Brain microvascular endothelial cell (primary cell): ENCODE data around the gene UBQLN4.
A peak's percentile ranks its signal among the peaks of the same experiment; 100 is the strongest.

Source experiments
- DNase-seq: peaks from one replicate; pipeline ENCODE4 v3.0.0-alpha.2; 2020
- H3K27ac ChIP-seq: fragments of 250-450 bp; sonication (Bioruptor Pico); 2 replicates; pipeline ENCODE4 v1.5.1; 2020; ENCODE audit warnings: mild to moderate bottlenecking, moderate library complexity
- H3K27me3 ChIP-seq: fragments of 250-450 bp; sonication (Bioruptor Pico); replicated peaks from 2 replicates; pipeline ENCODE4 v1.5.1; 2020; ENCODE audit warnings: mild to moderate bottlenecking
- H3K36me3 ChIP-seq: fragments of 250-450 bp; sonication (Bioruptor Pico); replicated peaks from 2 replicates; pipeline ENCODE4 v1.5.1; 2020; ENCODE audit warnings: mild to moderate bottlenecking
- H3K4me3 ChIP-seq: 2 replicates; pipeline ENCODE4 v1.5.1; 2011; ENCODE audit warnings: low read depth, mild to moderate bottlenecking, control low read depth, low read length, moderate library complexity
- CTCF ChIP-seq: IDR thresholded peaks from 2 replicates; pipeline ENCODE4 v1.5.1; 2011; ENCODE audit warnings: low read depth, mild to moderate bottlenecking, moderate library complexity, low read length, control low read depth, inconsistent platforms; ENCODE audit errors: missing control alignments
- in situ Hi-C: cut with HindIII; loops from 2 replicates; pipeline ENCODE4 v1.10.0; 2017; ENCODE audit warnings: low sequenced_read_pairs, low pct_ligation_motif_present

Gene UBQLN4

GRCh38 chr1:156063997-156064285, 10.3 kb upstream of the UBQLN4 start:
- TF ChIP-seq CTCF: no peak
- no peak overlapping the region for H3K4me3 ChIP-seq
- in situ Hi-C loops: no loop called here

GRCh38 chr1:156062189-156062588, 8.6 kb upstream of the UBQLN4 start:
- H3K4me3 ChIP-seq: no peak overlapping the region
- no peak for TF ChIP-seq CTCF
- H3K27ac ChIP-seq: no peak overlapping the region
- no peaks in the 10 kb centered on the region for H3K36me3 ChIP-seq
- no peaks in the 10 kb centered on the region for H3K27me3 ChIP-seq
- DNase-seq: peak; percentile 38
- in situ Hi-C loops: no loop called here

More at GRCh38 chr1:156063997-156064285, 10.3 kb upstream of the UBQLN4 start:
- DNase-seq: no peak
- Histone ChIP-seq H3K27me3 (no peaks in the 10 kb centered on the region), H3K27ac (no peak overlapping the region), H3K36me3 (no peaks in the 10 kb centered on the region)

DNA sequence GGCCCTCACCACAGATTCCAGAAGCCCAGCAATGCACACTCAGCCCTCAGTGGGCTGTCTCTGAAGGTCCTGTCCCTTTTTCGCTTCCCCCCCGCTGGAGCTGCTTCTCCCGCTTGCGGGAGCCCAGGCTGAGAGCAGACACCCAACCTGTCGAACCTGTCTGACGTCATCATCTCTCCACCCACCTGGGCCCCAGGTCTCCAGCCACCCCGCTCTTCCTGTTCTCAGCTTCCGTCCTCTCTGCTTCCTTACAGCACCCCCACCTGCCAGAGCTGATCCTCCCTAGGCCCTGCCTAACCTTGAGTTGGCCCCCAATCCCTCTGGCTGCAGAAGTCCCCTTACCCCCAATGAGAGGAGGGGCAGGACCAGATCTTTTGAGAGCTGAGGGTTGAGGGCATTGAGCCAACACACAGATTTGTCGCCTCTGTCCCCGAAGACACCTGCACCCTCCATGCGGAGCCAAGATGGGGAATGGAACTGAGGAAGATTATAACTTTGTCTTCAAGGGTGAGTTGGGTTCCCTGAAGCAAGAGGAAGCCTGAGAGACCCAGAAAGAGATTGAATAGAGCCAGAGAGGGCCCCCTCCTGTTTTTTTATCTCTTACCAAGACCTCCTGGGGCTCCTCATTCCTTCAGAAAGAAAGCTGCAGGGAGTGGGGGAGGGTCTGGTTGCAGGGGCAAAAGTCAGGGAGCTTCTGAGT, 7.5 kb upstream of the UBQLN4 start, which contains the start of gene RAB25:
Gene RAB25 (plus strand): TSS at position 224 of the 700 bp plus-strand sequence. CDS start 241 bp downstream, at position 465.
- no peak for DNase-seq
- Histone ChIP-seq H3K27me3 (no peaks in the 10 kb centered on the region), H3K36me3 (no peaks in the 10 kb centered on the region), H3K27ac (no peak within 1 kb of the TSS), H3K4me3 (no peak within 1 kb of the TSS)
- no peak for TF ChIP-seq CTCF
- in situ Hi-C loops: no loop called here

DNA sequence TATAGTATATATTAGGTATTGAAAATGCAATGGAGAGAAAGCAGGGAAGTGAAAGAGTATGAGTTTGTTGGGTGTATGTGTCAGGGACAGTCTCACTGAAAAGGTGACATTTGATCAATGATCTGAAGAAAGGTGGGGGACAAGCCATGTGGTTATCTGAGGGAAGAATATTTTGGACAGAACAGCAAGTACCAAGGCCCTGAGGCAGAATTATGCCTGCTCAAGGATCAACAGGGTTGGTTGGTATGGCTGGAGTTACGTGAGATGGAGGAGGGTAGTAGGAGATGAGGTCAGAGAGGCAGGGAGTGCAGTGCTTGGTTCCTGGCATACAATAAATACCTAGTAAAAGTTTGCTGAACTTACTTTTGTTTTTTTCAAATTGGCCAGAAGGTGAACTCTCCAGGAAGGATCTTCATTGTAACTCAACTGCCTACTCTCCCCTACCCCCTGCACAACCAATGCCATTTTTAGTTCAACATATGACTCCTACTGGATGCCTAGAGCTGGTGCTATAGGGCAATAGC, 2.8 kb upstream of the UBQLN4 start:
- no peak for TF ChIP-seq CTCF
- Histone ChIP-seq H3K27ac (no peak overlapping the region), H3K4me3 (no peak overlapping the region), H3K27me3 (no peaks in the 10 kb centered on the region), H3K36me3 (no peaks in the 10 kb centered on the region)
- in situ Hi-C loops: no loop called here
- DNase-seq: no peak

GRCh38 chr1:156055281-156056048, 1.9 kb upstream of the UBQLN4 start:
- Histone ChIP-seq H3K36me3 (no peaks in the 10 kb centered on the region), H3K4me3 (peak overlapping the region; percentile 98)

More at GRCh38 chr1:156055281-156056048, 1.9 kb upstream of the UBQLN4 start:
- no peaks in the 10 kb centered on the region for H3K27me3 ChIP-seq
- DNase-seq: no peak
- no peak for TF ChIP-seq CTCF
- in situ Hi-C loops: no loop called here
- peak overlapping the region; percentile 1 for H3K27ac ChIP-seq
